HepG2 (cell line): ENCODE data around the gene IFNLR1. TPM values are rescaled to one million over a fixed set of nuclear protein-coding genes. Genes with fewer than 3 reads are reported as not detected.

Experiments
- ATAC-seq: fragments of 200-7000 bp; cut with Tn5 transposase; 3 replicates; pipeline ENCODE4 v1.9.1; 2020; ENCODE audit warnings: mild to moderate bottlenecking, moderate library complexity
- BruUV-seq: library from RNA; stranded (reverse); fragments of 400-500 nt; replicated peaks from 2 replicates; lab custom pipeline; 2021; lab: Mats Ljungman, UMichigan
- CTCF ChIA-PET: fragments of 300-600 bp; formaldehyde crosslinking; extraction: SDS; loops from one replicate; lab custom pipeline; 2021; ENCODE audit warnings: low total read pairs, inconsistent platforms, low intra/inter-chr PET ratio; lab: Yijun Ruan, JAX
- POLR2A ChIA-PET: fragments of 350-600 bp; sonication (Branson Sonifier 250); formaldehyde crosslinking; loops from one replicate; lab custom pipeline; 2020; ENCODE audit warnings: antibody characterized with exemption, inconsistent platforms; lab: Yijun Ruan, JAX
- DNase-seq: peaks from one replicate; pipeline ENCODE4 v3.0.0-alpha.2; 2015; ENCODE audit warnings: low spot score
- FAIRE-seq: peaks from 3 replicates; lab custom pipeline; 2011; peaks lifted over from hg19 to GRCh38; lab: Jason Lieb, UNC
- H2AFZ ChIP-seq: one replicate; pipeline ENCODE4 v1.6.1; 2011; ENCODE audit warnings: low read length, inconsistent platforms
- H3K27ac ChIP-seq: fragments of 300-600 bp; 3 replicates; pipeline ENCODE4 v1.8.0; 2011; ENCODE audit warnings: mixed run types, mild to moderate bottlenecking, mixed read lengths, low read length, inconsistent platforms; ENCODE audit not compliant: insufficient read depth; ENCODE audit errors: extremely low read length
- H3K27me3 ChIP-seq, 2 experiments: fragments of 200-600 bp in 1 of 2; 2 replicates in 1 of 2; 3 replicates in 1 of 2; pipeline versions ENCODE4 v1.6.0 to v1.8.0; 2011; ENCODE audit warnings: low read length in 2 of 2, mild to moderate bottlenecking in 2 of 2, moderate library complexity in 2 of 2, inconsistent platforms in 1 of 2; ENCODE audit not compliant: insufficient read depth in 2 of 2, control insufficient read depth in 1 of 2
- H3K36me3 ChIP-seq, 2 experiments: fragments of 200-600 bp in 1 of 2; replicated peaks in 1 of 2; 2 replicates in 1 of 2; 3 replicates in 1 of 2; pipeline versions ENCODE4 v1.5.1 to v1.8.0; 2011; ENCODE audit warnings: low read length in 2 of 2, inconsistent platforms in 1 of 2; ENCODE audit not compliant: insufficient read depth in 2 of 2, control insufficient read depth in 1 of 2
- H3K4me1 ChIP-seq: 2 replicates; pipeline ENCODE4 v1.5.1; 2012; ENCODE audit warnings: low read length, inconsistent platforms; ENCODE audit not compliant: insufficient read depth
- H3K4me2 ChIP-seq: 2 replicates; pipeline ENCODE4 v1.6.0; 2011; ENCODE audit warnings: low read depth, low read length, inconsistent platforms
- H3K4me3 ChIP-seq, 3 experiments: fragments of 200-600 bp in 1 of 3; sonication (generic), shearing (Covaris generic) in 1 of 3; replicated peaks in 1 of 3; 2 replicates each; pipeline ENCODE4 v1.5.1; 2011 to 2016; ENCODE audit warnings: low read length in 3 of 3, inconsistent platforms in 2 of 3, low read depth in 2 of 3, mild to moderate bottlenecking in 2 of 3, control low read depth in 1 of 3, mixed read lengths in 1 of 3; ENCODE audit not compliant: insufficient read depth in 1 of 3
- H3K79me2 ChIP-seq: one replicate; pipeline ENCODE4 v1.6.1; 2011; ENCODE audit warnings: low read length, inconsistent platforms; ENCODE audit not compliant: insufficient read depth
- H3K9ac ChIP-seq: 2 replicates; pipeline ENCODE4 v1.6.0; 2011; ENCODE audit warnings: mild to moderate bottlenecking, low read depth, low read length, inconsistent platforms; ENCODE audit not compliant: insufficient read depth
- H3K9me3 ChIP-seq: 2 replicates; pipeline ENCODE4 v1.5.1; 2012; ENCODE audit warnings: mild to moderate bottlenecking, low read length
- H4K20me1 ChIP-seq: 2 replicates; pipeline ENCODE4 v1.6.0; 2011; ENCODE audit warnings: inconsistent platforms, mild to moderate bottlenecking, low read length, moderate library complexity; ENCODE audit not compliant: insufficient read depth
- FLYWCH1 ChIP-seq: sonication (generic); formaldehyde crosslinking; IDR thresholded peaks from 2 replicates; pipeline ENCODE4 v1.8.1; 2023; ENCODE audit warnings: mild to moderate bottlenecking, missing genetic modification reagents
- HNF1B ChIP-seq: sonication (generic); formaldehyde crosslinking; IDR thresholded peaks from 2 replicates; pipeline ENCODE4 v1.5.1; 2020; ENCODE audit warnings: mild to moderate bottlenecking, moderate library complexity, missing genetic modification reagents
- SKI ChIP-seq: fragments of 450-650 bp; IDR thresholded peaks from one replicate; pipeline ENCODE4 v1.6.1; 2018; ENCODE audit warnings: mild to moderate bottlenecking; ENCODE audit not compliant: partially characterized antibody
- SP1 ChIP-seq, 2 experiments: fragments of 450-650 bp in 1 of 2; sonication (generic) in 1 of 2; formaldehyde crosslinking in 1 of 2; IDR thresholded peaks; 2 replicates each; pipeline versions ENCODE4 v1.4.0 to v1.6.1; 2016 to 2020; ENCODE audit warnings: missing genetic modification reagents in 1 of 2
- SRF ChIP-seq: IDR thresholded peaks from 2 replicates; pipeline ENCODE4 v1.6.1; 2011; ENCODE audit warnings: mild to moderate bottlenecking, low read depth, low read length, moderate library complexity
- ZNF121 ChIP-seq: sonication (generic); formaldehyde crosslinking; IDR thresholded peaks from 2 replicates; pipeline ENCODE4 v1.5.0; 2020; ENCODE audit warnings: mild to moderate bottlenecking, missing genetic modification reagents
- ZNF362 ChIP-seq: sonication (generic); formaldehyde crosslinking; IDR thresholded peaks from 2 replicates; pipeline ENCODE4 v1.4.0; 2020; ENCODE audit warnings: missing genetic modification reagents, mild to moderate bottlenecking, borderline replicate concordance
- ZNF501 ChIP-seq: sonication (generic); formaldehyde crosslinking; IDR thresholded peaks from 2 replicates; pipeline ENCODE4 v1.5.1; 2020; ENCODE audit warnings: mild to moderate bottlenecking, moderate library complexity, missing genetic modification reagents
- ZNF605 ChIP-seq: sonication (generic); formaldehyde crosslinking; IDR thresholded peaks from 2 replicates; pipeline ENCODE4 v1.8.0; 2022; ENCODE audit warnings: mild to moderate bottlenecking, missing genetic modification reagents
- ZNF687 ChIP-seq: sonication (generic); formaldehyde crosslinking; IDR thresholded peaks from 2 replicates; pipeline ENCODE4 v1.5.1; 2020; ENCODE audit warnings: mild to moderate bottlenecking, missing genetic modification reagents, moderate library complexity
- ZNF770 ChIP-seq: sonication (generic); formaldehyde crosslinking; IDR thresholded peaks from 2 replicates; pipeline ENCODE4 v1.5.0; 2020; ENCODE audit warnings: mild to moderate bottlenecking, missing genetic modification reagents
- ZNF772 ChIP-seq: sonication (generic); formaldehyde crosslinking; IDR thresholded peaks from 2 replicates; pipeline ENCODE4 v1.5.0; 2020; ENCODE audit warnings: mild to moderate bottlenecking, missing genetic modification reagents
- WGBS: methylation state at CpG from one replicate; pipeline ENCODE4 v1.1.6; 2017; ENCODE audit warnings: low lambda C conversion rate; 5-methylcytosine and 5-hydroxymethylcytosine counted together
- in situ Hi-C: cut with HindIII; loops from 2 replicates; pipeline ENCODE4 v1.10.0; 2017; ENCODE audit warnings: low pct_unique_long_range_greater_than_20kb; ENCODE audit not compliant: extremely low pct_ligation_motif_present
- intact Hi-C: fragments of 100-400 bp; cut with micrococcal nuclease; formaldehyde crosslinking; loops from one replicate; pipeline ENCODE4 v1.10.0; 2022; ENCODE audit not compliant: unreplicated experiment
- polyA plus RNA-seq, 8 experiments: library from polyadenylated mRNA; depleted of rRNA in 3 of 8; stranded (reverse) in 7 of 8; unstranded in 1 of 8; fragments of >200 nt; fragmentation: Illumina TruSeq in 4 of 8; extraction: Trizol in 4 of 8; gene quantifications; 2 replicates each; pipeline versions ENCODE4 v1.2.1 to v1.2.3, GENCODE V29; 2011 to 2016; ENCODE audit warnings: low read depth in 4 of 8, missing spikeins in 1 of 8, mixed read lengths in 1 of 8; ENCODE audit not compliant: insufficient read depth in 1 of 8
- total RNA-seq, 5 experiments: library from RNA; depleted of rRNA; stranded (reverse); fragments of >200 nt; fragmentation: Illumina TruSeq; extraction: Trizol; gene quantifications; 2 replicates each; pipeline ENCODE4 v1.2.3, GENCODE V29; 2016; ENCODE audit warnings: low read depth in 1 of 5

Gene IFNLR1
- total and polyA plus RNA-seq, 2 of the 13 experiments (the other 11 are each of a cell fraction or from before 2014, with no cell fraction given): 3.8 to 8.5 TPM

- in situ Hi-C loops: loop anchor here (5.0 kb wide), 1 partner anchor 33 kb away; no protein-coding TSS in a partner anchor
- no peak overlapping the region for H2AFZ ChIP-seq
- peak overlapping the region; percentile 16; the same call in 1 of the 2 replicates for H3K4me2 ChIP-seq
- DNase-seq (no peak), FAIRE-seq (no peak), ATAC-seq (no peak)
- no TSS peak for BruUV-seq
- H3K79me2 ChIP-seq: peaks cover 6% of the 10 kb centered on the region
- peaks cover 80% of the 10 kb centered on the region for H3K4me1 ChIP-seq
- H3K4me3 ChIP-seq: no peak overlapping the region; a peak in 1 of 6 replicates
- intact Hi-C loops: no loop called here
- H3K27me3 ChIP-seq: no peaks in the 10 kb centered on the region; a peak in 1 of 5 replicates
- H4K20me1 ChIP-seq: no peaks in the 10 kb centered on the region
- no peaks in the 10 kb centered on the region for H3K9me3 ChIP-seq
- H3K27ac ChIP-seq: peak overlapping the region; percentile 18
- WGBS: 84% methylated on average over 10 of the region's 19 CpGs
- 0 out of 2 replicates have a peak overlapping the region, but pooled peaks have one; percentile 29 for H3K9ac ChIP-seq
- ChIA-PET CTCF (no interaction called here), POLR2A (interaction anchor here (1.8 kb wide), 1 partner anchor 11 kb away, joined by 4 read pairs; no protein-coding TSS in a partner anchor)
- H3K36me3 ChIP-seq: no peaks in the 10 kb centered on the region; a peak in 1 of 5 replicates
- TF ChIP-seq ZNF362 (CRISPR knock-in tag) (peak; percentile 20; the same call in 1 of the 2 replicates), SP1 (IDR thresholded peaks at IDR 0.05) (no peak), SP1 (CRISPR knock-in tag; IDR thresholded peaks at IDR 0.05) (no peak), FLYWCH1 (peak; percentile 46; the same call in 1 of the 2 replicates), ZNF770 (peak; percentile 82), ZNF687 (CRISPR knock-in tag) (peak; percentile 62), ZNF121 (CRISPR knock-in tag) (0 out of 2 replicates have a peak, but pooled peaks have one; percentile 12), SRF (no peak), ZNF605 (CRISPR knock-in tag) (no peak), ZNF772 (CRISPR knock-in tag) (0 out of 2 replicates have a peak, but pooled peaks have one; percentile 30), SKI (no peak), ZNF501 (CRISPR knock-in tag) (peak; percentile 35; the same call in 1 of the 2 replicates), HNF1B (CRISPR knock-in tag) (0 out of 2 replicates have a peak, but pooled peaks have one; percentile 15)
Measured at GRCh38 chr1:24105368-24106160, 81.5 kb downstream of the IFNLR1 start.
